ENCODE results near the gene GRIA1.

The GRIA1 gene

GRCh38 chr5:153640293-153640692 is 149.8 kb downstream of the GRIA1 start:
- TF ChIP-seq CTCF (IDR thresholded peaks at IDR 0.05; ENCODE audit: control insufficient read depth, insufficient read depth, low read depth, low read length, missing control alignments), result no peak
- DNase-seq (ENCODE audit: low read depth), result no peak

GRCh38 chr5:153641183-153641688 is 150.8 kb downstream of the GRIA1 start:
- H3K4me3 ChIP-seq (ENCODE audit: control insufficient read depth, low read depth, low read length), result no peak overlapping the region
- DNase-seq (ENCODE audit: low read depth), result no peak
- no peak for TF ChIP-seq CTCF (IDR thresholded peaks at IDR 0.05; ENCODE audit: control insufficient read depth, insufficient read depth, low read depth, low read length, missing control alignments)

More at GRCh38 chr5:153640293-153640692, 149.8 kb downstream of the GRIA1 start:
- no peak overlapping the region for H3K4me3 ChIP-seq (ENCODE audit: control insufficient read depth, low read depth, low read length)

DNA sequence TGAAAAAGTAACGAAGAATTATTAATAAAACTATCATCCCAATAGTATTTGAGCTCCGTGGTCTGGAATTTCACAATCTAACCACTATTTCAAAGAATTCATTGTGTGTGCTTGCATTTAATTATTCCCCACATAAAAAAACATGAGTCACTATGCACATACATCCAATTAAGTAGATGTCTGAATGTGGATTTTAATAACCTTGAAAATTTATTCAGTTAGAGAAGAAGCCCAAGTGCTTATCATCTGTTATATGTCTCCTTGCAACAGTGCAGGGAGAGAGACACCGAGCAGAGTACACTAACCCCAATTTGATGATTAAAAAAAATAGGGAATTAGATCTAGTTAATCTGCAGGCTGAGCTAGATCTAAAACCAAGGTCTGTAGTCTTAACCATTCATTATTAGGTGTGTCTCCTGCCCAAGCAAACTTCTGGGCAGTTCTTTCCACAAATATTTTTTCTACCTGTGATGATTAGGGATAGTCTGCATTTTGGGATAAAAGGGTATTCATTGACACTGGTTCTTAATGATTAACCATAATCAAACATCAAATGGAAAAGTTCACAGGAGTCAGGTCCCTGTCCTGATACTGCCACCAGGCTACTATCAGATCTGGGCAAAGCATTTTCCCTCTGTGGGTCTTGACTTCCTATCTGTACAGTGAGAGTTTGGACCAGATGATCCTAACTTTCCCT is 164.2 kb downstream of the GRIA1 start:
- TF ChIP-seq CTCF (IDR thresholded peaks at IDR 0.05; ENCODE audit: control insufficient read depth, insufficient read depth, low read depth, low read length, missing control alignments), result no peak
- H3K4me3 ChIP-seq (ENCODE audit: control insufficient read depth, low read depth, low read length), result no peak overlapping the region
- DNase-seq (ENCODE audit: low read depth), result peak; percentile 31

GRCh38 chr5:153655201-153655510 is 164.7 kb downstream of the GRIA1 start:
- TF ChIP-seq CTCF (IDR thresholded peaks at IDR 0.05; ENCODE audit: control insufficient read depth, insufficient read depth, low read depth, low read length, missing control alignments), result no peak
- no peak overlapping the region for H3K4me3 ChIP-seq (ENCODE audit: control insufficient read depth, low read depth, low read length)
- no peak for DNase-seq (ENCODE audit: low read depth)

- DNase-seq (ENCODE audit: low read depth), result no peak
- TF ChIP-seq CTCF (IDR thresholded peaks at IDR 0.05; ENCODE audit: control insufficient read depth, insufficient read depth, low read depth, low read length, missing control alignments), result no peak
- no peak overlapping the region for H3K4me3 ChIP-seq (ENCODE audit: control insufficient read depth, low read depth, low read length)
These were observed 167.7 kb downstream of the GRIA1 start for GRCh38 chr5:153658149-153658548.

DNA sequence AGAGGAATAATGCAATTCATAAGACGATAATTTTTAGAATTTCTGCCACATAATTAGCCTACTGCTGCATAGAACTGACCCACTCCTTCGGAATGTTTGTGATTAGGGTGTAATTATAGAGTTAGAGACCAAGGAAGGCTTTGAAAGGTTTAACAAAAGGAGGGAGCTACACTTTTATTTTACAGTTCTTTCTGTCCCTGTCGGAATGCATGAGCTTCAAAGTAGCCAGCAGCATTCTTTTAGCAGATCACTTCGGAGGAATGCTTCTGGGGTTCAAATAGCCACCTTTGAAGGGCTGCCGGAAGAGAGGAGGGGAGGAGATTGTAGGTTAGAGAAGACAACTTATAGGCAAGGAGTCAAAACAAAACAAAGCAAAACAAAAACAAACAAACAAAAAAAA is 168.1 kb downstream of the GRIA1 start:
- H3K4me3 ChIP-seq (ENCODE audit: control insufficient read depth, low read depth, low read length), result no peak overlapping the region
- no peak for DNase-seq (ENCODE audit: low read depth)
- TF ChIP-seq CTCF (IDR thresholded peaks at IDR 0.05; ENCODE audit: control insufficient read depth, insufficient read depth, low read depth, low read length, missing control alignments), result no peak
